Mesothelial cell of epicardium (in vitro differentiated cells): ENCODE results near the gene FLYWCH2. TPM values are rescaled to one million over a fixed set of nuclear protein-coding genes. Genes with fewer than 3 reads are reported as not detected.
"Not testable (repeated sequence)": the region's sequence is repeated elsewhere in the genome, so short reads cannot be mapped to it uniquely, and the experiment has no call there.

Experiments
- DNase-seq, 2 experiments: peaks; one replicate each; pipeline ENCODE4 v3.0.0; 2021; ENCODE audit warnings: low spot score in 2 of 2; ENCODE audit not compliant: unreplicated experiment in 2 of 2
- H3K27ac Mint-ChIP-seq: 2 replicates; pipeline ENCODE4 v1.8.0; 2021; ENCODE audit warnings: mixed read lengths
- H3K27me3 Mint-ChIP-seq: 2 replicates; pipeline ENCODE4 v1.8.0; 2021; ENCODE audit warnings: low read depth, mixed read lengths
- H3K36me3 Mint-ChIP-seq: 2 replicates; pipeline ENCODE4 v1.8.0; 2021; ENCODE audit warnings: mixed read lengths
- H3K4me1 Mint-ChIP-seq: 2 replicates; pipeline ENCODE4 v1.8.0; 2021; ENCODE audit warnings: mixed read lengths
- H3K4me3 Mint-ChIP-seq: 2 replicates; pipeline ENCODE4 v1.8.0; 2021; ENCODE audit warnings: mild to moderate bottlenecking, moderate library complexity, mixed read lengths
- H3K9me3 Mint-ChIP-seq: 2 replicates; pipeline ENCODE4 v1.8.0; 2021; ENCODE audit warnings: mixed read lengths
- CTCF ChIP-seq: fragments of 200-600 bp; sonication (generic); IDR thresholded peaks from one replicate; pipeline ENCODE4 v1.5.0; 2021; ENCODE audit warnings: antibody characterized with exemption; ENCODE audit not compliant: unreplicated experiment
- total RNA-seq: library from RNA; stranded (reverse); gene quantifications from 3 replicates; pipeline ENCODE4 v1.2.1, GENCODE V29; 2021

Gene FLYWCH2
- total RNA-seq, 1 donor from 2014 or later: 28.6 TPM

DNA sequence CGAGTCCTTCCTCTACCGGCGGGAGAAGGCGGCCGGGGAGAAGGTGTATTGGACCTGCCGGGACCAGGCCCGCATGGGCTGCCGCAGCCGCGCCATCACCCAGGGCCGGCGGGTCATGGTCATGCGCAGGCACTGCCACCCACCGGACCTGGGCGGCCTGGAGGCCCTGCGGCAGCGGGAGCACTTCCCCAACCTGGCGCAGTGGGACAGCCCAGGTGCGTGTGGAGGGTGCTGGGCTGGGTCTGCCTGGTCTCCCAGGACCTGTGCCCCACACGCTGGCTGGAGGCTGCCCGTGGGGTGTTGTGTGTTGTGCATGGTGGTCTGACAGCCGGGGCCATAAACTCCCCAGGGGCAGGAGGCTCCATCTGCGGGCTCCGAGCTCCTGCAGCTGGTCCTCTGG, 54.2 kb downstream of the FLYWCH2 start:
- no peak for DNase-seq
- Mint-ChIP-seq H3K4me3 (no peak overlapping the region), H3K27ac (no peak overlapping the region), H3K27me3 (no peaks in the 10 kb centered on the region), H3K4me1 (no peaks in the 10 kb centered on the region), H3K36me3 (peaks cover 23% of the 10 kb centered on the region), H3K9me3 (no peaks in the 10 kb centered on the region)
- no peak for TF ChIP-seq CTCF

- TF ChIP-seq CTCF: no peak
- Mint-ChIP-seq H3K36me3 (peaks cover 23% of the 10 kb centered on the region), H3K4me1 (no peaks in the 10 kb centered on the region), H3K4me3 (no peak overlapping the region), H3K27ac (no peak overlapping the region), H3K9me3 (no peaks in the 10 kb centered on the region), H3K27me3 (no peaks in the 10 kb centered on the region)
- no peak for DNase-seq
Observed at GRCh38 chr16:2938206-2938605, 55.2 kb downstream of the FLYWCH2 start.

- no peaks in the 10 kb centered on the region for H3K9me3 Mint-ChIP-seq
- H3K27ac Mint-ChIP-seq: no peak overlapping the region
- no peak for TF ChIP-seq CTCF
- no peaks in the 10 kb centered on the region for H3K27me3 Mint-ChIP-seq
- no peak for DNase-seq
- H3K36me3 Mint-ChIP-seq: peaks cover 20% of the 10 kb centered on the region
- no peak overlapping the region for H3K4me3 Mint-ChIP-seq
- H3K4me1 Mint-ChIP-seq: no peaks in the 10 kb centered on the region
Observed at GRCh38 chr16:2939968-2940367, 57.0 kb downstream of the FLYWCH2 start.

GRCh38 chr16:2942045-2942444, 59.0 kb downstream of the FLYWCH2 start:
- no peak overlapping the region for H3K27ac Mint-ChIP-seq
- no peaks in the 10 kb centered on the region for H3K27me3 Mint-ChIP-seq
- no peak for TF ChIP-seq CTCF
- H3K4me3 Mint-ChIP-seq: no peak overlapping the region
- no peak for DNase-seq
- H3K36me3 Mint-ChIP-seq: peaks cover 25% of the 10 kb centered on the region
- H3K9me3 Mint-ChIP-seq: no peaks in the 10 kb centered on the region
- no peaks in the 10 kb centered on the region for H3K4me1 Mint-ChIP-seq

- not testable (repeated sequence) for DNase-seq, H3K4me1 Mint-ChIP-seq, H3K27me3 Mint-ChIP-seq, H3K9me3 Mint-ChIP-seq, H3K4me3 Mint-ChIP-seq, H3K27ac Mint-ChIP-seq
- H3K36me3 Mint-ChIP-seq: peaks cover 28% of the 10 kb centered on the region
Observed at GRCh38 chr16:2943716-2944115, 60.7 kb downstream of the FLYWCH2 start.

DNA sequence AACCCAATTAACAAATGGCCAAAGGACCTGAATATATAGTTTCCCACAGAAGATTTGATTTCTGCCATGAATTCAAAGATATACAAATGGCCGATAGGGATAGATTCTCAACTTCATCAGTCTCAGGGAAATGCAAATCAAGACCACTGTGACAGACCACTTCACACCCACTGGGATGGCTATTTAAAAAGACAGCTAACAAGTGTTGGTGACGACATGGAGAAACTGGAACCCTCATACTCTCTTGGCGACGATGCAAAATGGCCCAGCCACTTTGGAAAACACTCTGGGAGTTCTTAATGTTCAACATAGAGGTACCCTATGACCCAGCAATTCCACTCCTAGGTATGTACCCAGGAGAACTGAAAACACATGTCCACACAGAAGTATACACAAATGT, 63.6 kb downstream of the FLYWCH2 start:
- Mint-ChIP-seq H3K4me3 (no peak overlapping the region), H3K27me3 (no peaks in the 10 kb centered on the region), H3K27ac (no peak overlapping the region), H3K36me3 (peaks cover 20% of the 10 kb centered on the region), H3K9me3 (no peaks in the 10 kb centered on the region), H3K4me1 (no peaks in the 10 kb centered on the region)
- DNase-seq: no peak
- no peak for TF ChIP-seq CTCF

Other genes starting within 250 kb of the FLYWCH2 start
- 21.0 to 24.1 TPM (median 23.5 TPM) in 3 replicates for gene KCTD5, start 200.7 kb upstream of the FLYWCH2 start, total RNA-seq
- gene PRSS27, start 163.0 kb upstream of the FLYWCH2 start, total RNA-seq: 7.5 to 7.7 TPM (median 7.6 TPM) in 3 replicates
- 832 to 854 TPM (median 837 TPM) in 3 replicates for gene SRRM2, start 130.6 kb upstream of the FLYWCH2 start, total RNA-seq
- gene ELOB, start 105.9 kb upstream of the FLYWCH2 start, total RNA-seq: 192 to 200 TPM (median 195 TPM) in 3 replicates
- not detected in 3 replicates for gene PRSS33, start 95.7 kb upstream of the FLYWCH2 start, total RNA-seq
- not detected in 3 replicates for gene PRSS41, start 84.7 kb upstream of the FLYWCH2 start, total RNA-seq
- gene PRSS21, start 66.0 kb upstream of the FLYWCH2 start, total RNA-seq: not detected in 3 replicates
- 0.51 to 1.5 TPM (median 0.70 TPM) in 3 replicates for gene ZG16B, start 52.9 kb upstream of the FLYWCH2 start, total RNA-seq
- gene PRSS22, start 25.0 kb upstream of the FLYWCH2 start, total RNA-seq: 22.8 to 25.1 TPM (median 24.9 TPM) in 3 replicates
- gene FLYWCH1, start 28.7 kb downstream of the FLYWCH2 start, total RNA-seq: 25.9 to 29.4 TPM (median 29.0 TPM) in 3 replicates
- gene KREMEN2, start 81.1 kb downstream of the FLYWCH2 start, total RNA-seq: 27.3 to 30.5 TPM (median 29.1 TPM) in 3 replicates
- gene PAQR4, start 86.1 kb downstream of the FLYWCH2 start, total RNA-seq: 8.1 to 10.1 TPM (median 8.9 TPM) in 3 replicates
- gene PKMYT1, start 97.2 kb downstream of the FLYWCH2 start, total RNA-seq: 21.1 to 22.0 TPM (median 21.8 TPM) in 3 replicates
- 5.4 to 5.7 TPM (median 5.4 TPM) in 3 replicates for gene CLDN9, start 129.7 kb downstream of the FLYWCH2 start, total RNA-seq
- gene CLDN6, start 135.0 kb downstream of the FLYWCH2 start, total RNA-seq: 257 to 267 TPM (median 260 TPM) in 3 replicates
- gene TNFRSF12A, start 137.2 kb downstream of the FLYWCH2 start, total RNA-seq: 44.6 to 45.5 TPM (median 45.1 TPM) in 3 replicates
- 64.0 to 68.5 TPM (median 65.7 TPM) in 3 replicates for gene HCFC1R1, start 140.7 kb downstream of the FLYWCH2 start, total RNA-seq
- 59.8 to 62.4 TPM (median 60.2 TPM) in 3 replicates for gene THOC6, start 140.8 kb downstream of the FLYWCH2 start, total RNA-seq
- 4.5 to 5.8 TPM (median 5.1 TPM) in 3 replicates for gene BICDL2, start 153.7 kb downstream of the FLYWCH2 start, total RNA-seq
- gene MMP25, start 163.3 kb downstream of the FLYWCH2 start, total RNA-seq: 0.09 to 0.16 TPM (median 0.11 TPM) in 3 replicates
- gene IL32, start 182.4 kb downstream of the FLYWCH2 start, total RNA-seq: 4.9 to 6.0 TPM (median 5.5 TPM) in 3 replicates
- 0.09 to 0.42 TPM in 2 of 3 replicates, not detected in the other for gene ZSCAN10, start 216.1 kb downstream of the FLYWCH2 start, total RNA-seq
- gene ZNF205, start 229.4 kb downstream of the FLYWCH2 start, total RNA-seq: 15.4 to 16.7 TPM (median 16.0 TPM) in 3 replicates